ENCODE data around the gene HMBS.

DNA sequence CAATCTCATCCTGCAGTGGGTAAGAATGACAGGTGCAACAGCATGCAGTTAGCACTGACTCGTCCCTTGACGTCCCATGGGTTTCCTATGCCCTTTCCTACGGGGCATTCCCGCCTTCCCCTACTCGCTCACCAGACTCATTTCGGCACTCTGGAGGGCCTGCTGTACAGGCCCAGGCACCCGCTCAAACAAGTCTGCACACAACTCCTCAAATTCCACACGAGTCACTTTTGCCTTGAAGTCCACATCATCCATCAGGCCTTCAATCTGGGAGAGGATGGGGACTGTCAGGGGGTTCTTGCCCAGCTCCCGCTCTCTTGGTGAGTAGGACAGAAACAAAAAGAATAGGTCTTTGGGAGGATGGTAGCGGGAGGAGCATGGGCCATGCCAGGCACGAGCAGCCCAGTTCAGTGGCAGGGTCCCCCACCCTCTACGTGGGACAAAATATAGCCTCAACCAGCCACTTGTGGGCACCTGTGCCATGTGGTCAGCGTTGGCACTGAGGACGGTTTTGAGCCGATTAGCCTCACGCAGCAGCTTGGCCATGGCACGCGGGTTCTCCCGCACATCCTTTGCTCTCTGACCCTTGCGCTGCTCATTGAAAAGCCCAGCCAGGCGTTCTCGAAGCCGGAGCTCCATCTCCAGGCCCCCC, 32.4 kb upstream of the HMBS start:
- TF ChIP-seq, protein P1, sequence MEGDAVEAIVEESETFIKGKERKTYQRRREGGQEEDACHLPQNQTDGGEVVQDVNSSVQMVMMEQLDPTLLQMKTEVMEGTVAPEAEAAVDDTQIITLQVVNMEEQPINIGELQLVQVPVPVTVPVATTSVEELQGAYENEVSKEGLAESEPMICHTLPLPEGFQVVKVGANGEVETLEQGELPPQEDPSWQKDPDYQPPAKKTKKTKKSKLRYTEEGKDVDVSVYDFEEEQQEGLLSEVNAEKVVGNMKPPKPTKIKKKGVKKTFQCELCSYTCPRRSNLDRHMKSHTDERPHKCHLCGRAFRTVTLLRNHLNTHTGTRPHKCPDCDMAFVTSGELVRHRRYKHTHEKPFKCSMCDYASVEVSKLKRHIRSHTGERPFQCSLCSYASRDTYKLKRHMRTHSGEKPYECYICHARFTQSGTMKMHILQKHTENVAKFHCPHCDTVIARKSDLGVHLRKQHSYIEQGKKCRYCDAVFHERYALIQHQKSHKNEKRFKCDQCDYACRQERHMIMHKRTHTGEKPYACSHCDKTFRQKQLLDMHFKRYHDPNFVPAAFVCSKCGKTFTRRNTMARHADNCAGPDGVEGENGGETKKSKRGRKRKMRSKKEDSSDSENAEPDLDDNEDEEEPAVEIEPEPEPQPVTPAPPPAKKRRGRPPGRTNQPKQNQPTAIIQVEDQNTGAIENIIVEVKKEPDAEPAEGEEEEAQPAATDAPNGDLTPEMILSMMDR (conservative IDR thresholded peaks at IDR 0.05; ENCODE audit: low read depth, low read length) = no peak
- TF ChIP-seq EZH2 (IDR thresholded peaks at IDR 0.05; ENCODE audit: low read length, unreplicated experiment) = no peak
